DND-41 (cell line): ENCODE results near the gene KCNJ16.

Source experiments
- EZH2 ChIP-seq: IDR thresholded peaks from 3 replicates; pipeline ENCODE4 v1.6.1; 2012; ENCODE audit warnings: borderline replicate concordance, low read depth, mild to moderate bottlenecking, moderate library complexity, low read length, inconsistent platforms; ENCODE audit not compliant: severe bottlenecking
- TF ChIP-seq, protein P1 (sequence below): IDR thresholded peaks from 2 replicates; pipeline ENCODE4 v1.5.1; 2012; ENCODE audit warnings: borderline replicate concordance, low read length, moderate library complexity, mild to moderate bottlenecking; ENCODE audit not compliant: poor library complexity, severe bottlenecking; ENCODE audit errors: extremely low read depth

DNA sequence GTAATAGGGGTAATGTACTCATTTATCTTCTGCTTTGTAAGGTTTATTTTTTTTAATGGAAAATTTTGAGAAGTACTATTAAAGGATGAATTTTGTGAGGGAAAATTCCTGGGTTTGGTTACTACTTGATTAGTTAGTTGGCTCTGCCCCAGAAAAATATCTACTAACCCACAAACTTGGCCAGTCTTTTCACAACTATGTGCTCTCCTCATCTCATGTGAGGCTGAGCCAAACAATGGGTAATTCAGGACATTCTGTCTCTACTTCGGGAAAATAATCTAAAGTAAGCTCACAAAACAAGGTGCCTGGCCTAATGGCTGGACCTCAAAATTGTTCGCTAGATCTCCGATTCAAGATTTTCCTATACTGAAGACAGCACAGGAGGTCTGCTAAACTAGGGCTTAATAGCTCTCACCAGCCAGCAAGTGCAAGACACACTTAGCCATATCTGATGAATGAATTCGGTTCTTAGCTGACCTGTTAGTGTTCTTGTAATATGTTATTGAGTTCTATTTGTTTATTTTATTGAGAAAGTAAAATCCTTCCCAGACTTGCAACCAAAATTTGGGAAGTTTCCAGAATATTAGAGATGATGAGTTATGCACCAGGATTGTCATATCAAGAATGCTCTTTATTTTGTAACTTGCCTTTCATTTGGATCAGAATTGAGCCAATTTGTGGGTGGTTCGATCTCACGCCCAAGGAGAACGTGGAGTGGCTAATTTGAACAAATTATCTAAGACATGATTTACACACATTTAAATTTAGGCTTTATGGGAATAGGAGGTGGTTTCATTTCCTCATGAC is 5.7 kb downstream of the KCNJ16 start:
- TF ChIP-seq, protein P1, sequence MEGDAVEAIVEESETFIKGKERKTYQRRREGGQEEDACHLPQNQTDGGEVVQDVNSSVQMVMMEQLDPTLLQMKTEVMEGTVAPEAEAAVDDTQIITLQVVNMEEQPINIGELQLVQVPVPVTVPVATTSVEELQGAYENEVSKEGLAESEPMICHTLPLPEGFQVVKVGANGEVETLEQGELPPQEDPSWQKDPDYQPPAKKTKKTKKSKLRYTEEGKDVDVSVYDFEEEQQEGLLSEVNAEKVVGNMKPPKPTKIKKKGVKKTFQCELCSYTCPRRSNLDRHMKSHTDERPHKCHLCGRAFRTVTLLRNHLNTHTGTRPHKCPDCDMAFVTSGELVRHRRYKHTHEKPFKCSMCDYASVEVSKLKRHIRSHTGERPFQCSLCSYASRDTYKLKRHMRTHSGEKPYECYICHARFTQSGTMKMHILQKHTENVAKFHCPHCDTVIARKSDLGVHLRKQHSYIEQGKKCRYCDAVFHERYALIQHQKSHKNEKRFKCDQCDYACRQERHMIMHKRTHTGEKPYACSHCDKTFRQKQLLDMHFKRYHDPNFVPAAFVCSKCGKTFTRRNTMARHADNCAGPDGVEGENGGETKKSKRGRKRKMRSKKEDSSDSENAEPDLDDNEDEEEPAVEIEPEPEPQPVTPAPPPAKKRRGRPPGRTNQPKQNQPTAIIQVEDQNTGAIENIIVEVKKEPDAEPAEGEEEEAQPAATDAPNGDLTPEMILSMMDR, result no peak
- no peak for TF ChIP-seq EZH2
